ENCODE results near the gene UNC5CL.
"Not testable (repeated sequence)": the region's sequence is repeated elsewhere in the genome, so short reads cannot be mapped to it uniquely, and the experiment has no call there.

The UNC5CL gene

DNA sequence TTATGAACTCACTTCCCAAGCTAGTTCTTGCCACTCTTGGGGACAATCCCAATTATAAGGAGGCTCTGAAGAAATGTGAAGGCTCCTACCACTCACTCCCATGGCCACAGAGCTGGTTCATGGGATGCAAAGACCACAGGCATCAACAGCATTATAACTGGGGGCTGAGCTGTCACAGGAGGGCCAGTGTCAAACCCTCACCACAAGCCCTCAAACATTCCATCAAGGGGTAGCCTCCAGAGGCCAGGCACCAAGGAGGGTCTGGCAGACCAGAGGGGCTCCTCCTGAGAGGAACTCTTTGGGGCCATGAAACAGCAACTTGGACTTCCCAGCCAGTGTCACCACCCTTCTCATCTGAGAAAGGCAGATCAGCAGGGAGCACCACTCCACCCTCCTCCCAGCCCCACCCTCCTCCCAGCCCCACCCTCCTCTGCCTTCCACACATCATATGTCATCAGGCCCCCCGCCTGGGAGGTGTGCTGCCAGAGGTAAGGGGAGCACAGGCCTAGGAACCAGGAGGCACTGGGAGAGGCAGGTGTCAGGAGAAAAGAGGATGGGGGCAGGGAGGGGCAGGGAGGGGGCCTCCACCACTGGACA is 2.0 kb upstream of the UNC5CL start:
- DNase-seq (ENCODE audit: extremely low read depth in 1 of 2, low read depth in 1 of 2): no peak

DNA sequence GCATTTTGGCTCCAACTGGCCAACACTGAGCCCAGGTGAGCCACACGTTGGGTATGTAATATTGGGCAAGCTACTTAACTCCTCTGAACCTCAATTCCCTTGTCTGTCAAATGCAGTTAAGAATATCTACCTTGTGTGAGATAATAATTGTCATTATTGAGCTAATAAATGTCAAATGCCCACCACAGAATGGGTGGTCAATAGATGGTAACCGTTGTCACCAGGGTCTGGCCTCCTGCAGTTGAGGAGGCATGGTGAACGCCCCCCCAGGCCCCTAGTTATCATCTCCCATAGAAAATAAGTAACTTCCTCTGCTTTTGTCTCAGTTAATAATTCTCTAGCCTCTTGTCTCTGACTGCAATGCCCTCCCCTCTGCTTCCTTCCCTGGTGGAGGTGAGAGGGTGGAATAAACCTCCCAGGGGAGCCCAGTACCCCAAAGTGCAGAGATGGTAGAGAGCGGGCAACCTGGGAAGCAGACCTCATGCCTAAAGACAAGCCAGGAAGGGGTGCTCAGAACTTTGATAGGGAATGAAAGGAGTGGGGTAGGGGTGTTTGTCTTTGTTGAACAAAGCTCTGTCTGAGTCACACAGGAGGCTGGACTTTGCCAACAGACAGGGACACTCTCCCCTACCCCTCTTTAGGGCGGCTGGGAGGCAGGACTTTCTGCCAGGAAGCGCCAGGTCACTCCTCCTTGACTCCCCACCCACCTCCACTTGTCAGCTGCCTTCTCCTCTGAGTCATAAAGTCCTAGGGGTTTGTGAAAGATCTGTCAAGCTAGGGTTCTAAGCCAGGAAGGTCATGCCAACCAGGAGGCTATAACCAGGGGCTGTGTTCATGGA is 1.3 kb upstream of the UNC5CL start:
- peak in 1 of 2 donors; percentile 5 for DNase-seq (ENCODE audit: extremely low read depth in 1 of 2, low read depth in 1 of 2)

DNA sequence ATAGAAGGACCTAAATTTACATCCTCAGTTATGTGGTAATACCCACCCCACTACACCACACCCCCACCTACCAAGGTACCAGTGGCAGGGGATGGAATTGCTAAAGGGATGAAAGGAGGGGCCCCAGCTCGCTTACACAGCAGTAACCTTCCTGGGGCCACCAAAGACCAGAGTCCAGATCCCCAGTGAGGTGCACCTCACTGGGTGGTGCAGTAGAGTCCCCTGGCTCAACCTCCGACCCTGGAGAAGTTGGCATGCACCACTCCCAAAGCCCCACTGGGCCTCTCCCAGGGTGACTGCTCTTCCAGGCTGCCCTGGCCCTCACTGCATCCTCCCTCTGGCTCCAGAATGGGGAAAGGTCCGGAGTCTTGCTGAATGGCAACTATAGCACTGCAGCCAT is 816 bp downstream of the UNC5CL start:
- no peak for DNase-seq (ENCODE audit: extremely low read depth in 1 of 2, low read depth in 1 of 2)

DNA sequence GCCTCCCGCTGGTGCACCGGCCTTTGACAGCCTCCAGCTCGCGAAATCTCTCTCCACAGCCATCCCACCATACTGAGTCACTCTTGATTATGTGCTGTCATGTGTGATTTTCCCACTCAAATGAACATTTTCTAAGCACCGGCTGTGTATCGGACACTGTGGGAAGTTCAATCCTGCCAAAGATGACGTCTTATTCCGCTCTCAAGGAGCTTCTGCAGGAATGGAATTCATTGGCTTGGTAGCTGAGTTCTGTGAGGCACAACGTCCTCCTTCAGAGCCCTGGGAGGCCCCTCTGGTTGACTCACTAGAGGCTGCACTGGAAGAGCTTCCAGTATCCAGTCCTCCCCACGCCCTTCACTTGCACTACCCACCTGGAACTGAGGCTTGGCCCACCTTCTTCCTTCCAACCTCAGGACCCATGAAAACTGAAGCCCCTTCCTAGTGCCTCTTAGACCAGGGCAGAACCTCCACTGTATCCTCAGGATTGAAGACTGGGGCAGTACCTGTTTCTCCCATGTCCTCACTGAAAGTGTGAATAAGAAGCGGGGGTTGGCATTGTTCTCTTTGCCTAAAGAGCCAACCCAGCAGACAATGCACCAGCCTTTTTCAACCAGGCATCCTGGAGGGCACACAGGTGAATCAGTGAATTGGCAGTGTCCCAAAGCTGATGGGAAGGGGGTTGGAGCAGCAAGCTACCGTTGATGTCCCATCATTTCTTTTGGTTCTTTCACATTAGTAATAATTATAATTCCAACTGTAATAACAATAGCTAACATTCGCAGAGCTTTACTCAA is 1.7 kb downstream of the UNC5CL start:
- no peak for DNase-seq (ENCODE audit: extremely low read depth in 1 of 2, low read depth in 1 of 2)

DNA sequence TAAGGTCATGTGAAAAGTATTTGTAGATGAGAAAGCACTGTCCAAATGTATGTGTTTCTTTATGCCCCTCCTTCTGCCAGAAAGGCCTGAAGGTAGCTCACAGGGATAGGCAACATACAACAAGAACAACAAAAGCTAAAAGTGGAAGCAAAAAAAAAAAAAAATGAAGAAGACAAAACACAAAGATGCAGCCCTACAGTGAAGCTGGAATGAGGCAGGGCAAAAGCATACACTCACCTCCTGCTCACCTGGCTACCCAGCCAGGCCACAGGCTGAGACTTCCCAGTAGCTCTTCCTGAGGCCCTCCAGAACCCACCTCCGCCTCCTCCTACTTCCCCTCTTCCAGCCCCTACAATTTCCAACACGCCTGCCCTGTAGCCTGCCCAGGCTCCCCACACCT is 2.4 kb downstream of the UNC5CL start:
- DNase-seq (ENCODE audit: extremely low read depth in 1 of 2, low read depth in 1 of 2): no peak

DNA sequence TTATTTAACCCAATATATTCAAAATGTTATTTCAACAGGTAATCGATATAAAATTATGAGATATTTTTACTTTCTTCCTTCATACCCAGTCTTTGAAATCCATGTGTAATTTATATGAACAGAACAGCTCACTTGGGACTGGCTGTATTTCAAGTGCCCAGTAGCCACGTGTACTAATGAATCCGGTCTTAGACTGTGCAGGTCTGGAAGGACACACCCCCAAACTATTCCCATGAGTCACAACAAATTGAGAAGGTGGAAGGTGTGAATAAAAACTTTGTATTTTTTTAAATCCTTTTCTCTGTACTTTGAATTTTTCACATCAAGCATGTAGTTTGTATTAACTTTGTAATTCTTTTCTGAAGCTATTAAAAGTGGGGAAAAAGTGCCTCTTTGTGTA is 2.8 kb downstream of the UNC5CL start:
- DNase-seq (ENCODE audit: extremely low read depth in 1 of 2, low read depth in 1 of 2): no peak

DNA sequence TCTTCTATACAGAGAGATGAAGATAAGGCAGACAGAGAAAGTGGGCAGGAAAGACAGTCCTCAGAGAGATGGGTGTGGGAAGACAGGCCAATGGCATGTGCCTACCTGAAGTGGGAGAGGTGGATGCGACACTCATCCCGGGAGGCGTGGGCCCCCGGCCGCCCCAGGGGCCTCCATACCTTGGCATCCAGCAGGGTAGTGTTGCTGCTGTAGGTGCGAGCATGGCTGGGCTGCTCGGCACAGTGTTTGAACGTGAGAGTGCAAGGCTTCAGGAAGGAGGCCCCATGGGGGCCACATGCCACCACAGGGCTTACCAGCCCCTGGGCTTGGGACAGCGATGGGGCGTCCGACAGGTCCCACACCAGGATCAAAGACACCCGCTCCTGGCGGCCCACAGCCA is 5.2 kb downstream of the UNC5CL start:
- no peak for DNase-seq (ENCODE audit: extremely low read depth in 1 of 2, low read depth in 1 of 2)

DNA sequence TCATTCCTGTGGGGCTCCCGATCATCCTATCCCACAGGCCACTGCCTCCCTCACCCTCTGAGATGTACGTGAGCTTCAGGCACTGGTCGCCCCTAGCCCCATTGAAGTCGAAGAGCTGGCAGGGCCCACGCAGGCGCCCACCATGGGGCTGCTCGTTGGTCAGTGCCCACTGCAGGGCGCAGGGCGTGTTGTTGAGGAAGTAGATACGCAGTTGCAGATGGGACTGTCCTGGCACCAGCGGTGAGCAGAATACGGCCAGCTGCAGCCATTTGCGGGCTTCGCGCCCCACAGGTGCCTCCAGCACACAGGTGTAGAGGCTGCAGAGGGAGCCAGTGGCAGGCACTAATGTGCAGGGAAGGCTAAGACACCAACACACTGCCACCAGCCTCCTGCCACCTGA is 6.2 kb downstream of the UNC5CL start:
- no peak for DNase-seq (ENCODE audit: extremely low read depth in 1 of 2, low read depth in 1 of 2)

DNA sequence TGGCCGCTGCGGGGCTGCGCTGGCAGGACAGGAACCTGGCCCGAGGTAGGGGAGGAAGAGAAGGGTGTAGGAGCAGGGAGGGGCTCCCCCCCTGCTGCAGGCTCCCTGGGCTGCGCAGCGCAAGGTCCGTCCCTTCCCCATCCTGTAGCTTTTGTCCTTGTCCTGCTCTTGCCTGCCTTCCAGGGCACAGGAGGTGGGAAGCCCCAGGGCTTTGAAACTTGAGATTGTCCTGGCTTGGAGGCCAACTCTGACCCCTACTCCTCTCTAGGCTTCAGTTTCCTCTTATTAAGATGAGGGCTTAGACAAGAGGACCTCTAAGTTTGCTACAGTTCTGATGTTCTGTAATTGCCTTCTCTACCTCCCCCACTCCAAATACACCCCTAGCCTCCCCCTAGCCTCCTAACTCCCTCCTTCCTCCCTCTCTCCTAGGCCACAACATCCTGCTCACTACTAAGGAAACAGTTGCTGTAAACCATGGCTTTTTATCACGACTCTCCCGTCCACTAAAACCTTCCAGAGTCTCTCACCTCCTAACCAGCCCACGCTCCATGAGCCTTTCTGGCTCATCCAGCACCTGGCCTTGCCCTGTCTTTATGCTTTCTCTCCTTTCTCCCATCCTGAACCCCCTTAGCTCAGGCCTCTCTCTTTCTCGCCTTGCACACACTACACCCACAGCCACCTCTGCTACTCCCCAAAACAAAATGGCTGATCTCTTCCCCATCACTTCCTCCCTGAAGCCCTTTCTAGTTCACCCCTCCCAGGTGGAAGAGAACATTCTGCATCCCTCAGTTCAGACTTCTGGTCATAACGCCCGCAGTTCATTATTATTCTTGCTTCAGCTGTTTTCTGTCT is 10.2 kb downstream of the UNC5CL start:
- no peak for DNase-seq (ENCODE audit: extremely low read depth in 1 of 2, low read depth in 1 of 2)

DNA sequence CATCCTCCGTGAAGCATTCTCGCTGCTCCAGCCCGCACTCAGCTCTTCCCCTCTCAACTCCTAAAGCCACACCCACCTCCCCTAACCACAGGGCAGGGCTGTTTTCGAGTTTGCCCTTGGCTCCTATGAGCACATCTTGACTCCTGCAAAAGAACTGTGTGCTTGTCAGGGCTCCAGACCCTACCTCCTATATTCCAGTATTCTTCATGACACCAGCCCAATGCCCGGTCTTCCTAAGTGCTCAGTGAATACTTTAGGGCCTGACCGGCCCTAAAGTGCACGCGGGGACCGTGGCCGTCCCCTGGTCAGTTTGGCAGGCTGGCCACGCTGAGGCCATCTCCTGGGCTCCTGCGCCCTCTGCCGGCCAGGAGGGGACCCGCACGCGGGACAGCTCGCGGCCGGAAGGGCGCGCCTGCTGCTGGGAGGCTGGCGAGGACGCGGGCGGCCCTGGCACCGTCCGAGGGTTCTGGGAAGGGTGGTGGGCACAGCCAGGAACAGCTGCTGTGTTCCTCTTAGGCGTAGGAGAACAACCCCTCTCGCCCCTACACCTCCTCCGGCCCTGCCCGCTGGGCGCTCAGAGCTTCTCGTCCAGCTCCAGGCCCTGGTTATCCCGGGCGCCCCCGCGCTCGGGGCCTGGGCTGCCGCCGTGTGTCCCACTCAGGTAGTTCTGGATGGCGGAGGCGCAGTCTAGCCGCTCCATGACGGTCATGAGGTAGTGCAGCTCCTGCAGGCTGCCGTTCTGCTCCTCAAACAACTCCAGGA is 11.0 kb downstream of the UNC5CL start:
- peak; percentile 44 to 47 for DNase-seq (ENCODE audit: extremely low read depth in 1 of 2, low read depth in 1 of 2)

DNA sequence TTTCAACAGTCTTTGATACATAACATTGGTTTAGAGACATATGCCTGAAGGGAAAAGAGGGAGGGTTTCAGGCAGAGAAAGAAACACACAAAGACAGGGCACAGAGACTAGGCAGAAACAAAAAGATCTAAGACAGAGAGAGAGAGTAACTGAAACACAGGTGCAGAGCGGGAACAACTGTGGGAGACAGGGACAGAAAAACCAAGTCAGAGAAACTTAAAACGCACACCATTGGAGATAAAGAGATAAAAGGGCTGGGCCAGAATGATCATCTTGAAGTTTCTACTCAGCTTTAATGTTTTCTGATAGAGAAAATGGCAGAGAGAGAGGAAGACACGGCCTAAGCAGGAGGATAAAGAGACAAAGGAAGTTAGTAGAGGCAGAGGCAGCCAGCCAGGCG is 11.8 kb downstream of the UNC5CL start:
- no peak for DNase-seq (ENCODE audit: extremely low read depth in 1 of 2, low read depth in 1 of 2)

DNA sequence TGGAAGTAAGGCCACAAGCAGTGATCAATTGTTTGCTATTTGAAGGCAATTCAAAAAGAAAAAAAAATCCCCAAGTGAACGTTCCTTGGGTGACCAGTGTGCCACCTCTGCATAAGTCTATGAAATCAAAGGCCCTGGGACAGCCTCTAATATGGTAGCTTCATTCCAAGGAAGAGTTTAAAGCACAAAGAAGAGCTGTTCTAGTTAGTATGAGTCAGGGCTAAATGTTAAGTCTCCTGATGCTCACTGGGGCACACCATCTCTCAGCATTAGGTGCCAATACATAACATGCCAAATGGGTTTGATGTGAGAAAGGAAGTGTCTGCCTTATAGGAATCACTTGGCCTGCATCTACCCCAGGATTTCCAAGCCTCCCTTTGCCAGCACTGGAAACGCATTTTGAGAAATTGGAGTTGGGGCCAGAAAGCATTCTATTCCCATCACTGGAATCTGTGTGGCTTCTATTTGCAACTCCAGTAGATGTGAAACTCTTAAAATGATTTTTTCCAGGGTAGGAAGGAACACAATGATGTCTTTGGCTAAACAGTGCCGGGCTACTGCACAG is 13.0 kb downstream of the UNC5CL start:
- no peak for DNase-seq (ENCODE audit: extremely low read depth in 1 of 2, low read depth in 1 of 2)

DNA sequence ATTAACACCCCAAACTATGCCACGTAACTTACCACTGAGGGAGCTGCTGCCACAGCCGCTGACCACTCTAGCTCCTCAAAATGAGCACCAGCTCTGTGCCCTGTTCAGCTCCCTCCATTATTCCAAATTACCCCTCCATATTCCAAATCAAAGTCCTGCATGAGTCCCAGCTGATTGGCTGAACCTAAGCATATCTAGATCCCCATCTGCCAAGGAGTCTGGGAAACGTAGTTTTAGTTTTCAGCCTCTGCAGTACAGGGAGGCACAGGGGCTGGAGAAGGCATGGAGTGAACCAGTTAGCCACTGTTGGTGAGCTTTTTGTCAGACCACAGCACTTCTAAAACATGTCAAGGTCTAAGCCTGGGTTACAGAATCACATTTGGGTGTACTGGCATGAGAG is 15.9 kb downstream of the UNC5CL start:
- no peak for DNase-seq (ENCODE audit: extremely low read depth in 1 of 2, low read depth in 1 of 2)

DNA sequence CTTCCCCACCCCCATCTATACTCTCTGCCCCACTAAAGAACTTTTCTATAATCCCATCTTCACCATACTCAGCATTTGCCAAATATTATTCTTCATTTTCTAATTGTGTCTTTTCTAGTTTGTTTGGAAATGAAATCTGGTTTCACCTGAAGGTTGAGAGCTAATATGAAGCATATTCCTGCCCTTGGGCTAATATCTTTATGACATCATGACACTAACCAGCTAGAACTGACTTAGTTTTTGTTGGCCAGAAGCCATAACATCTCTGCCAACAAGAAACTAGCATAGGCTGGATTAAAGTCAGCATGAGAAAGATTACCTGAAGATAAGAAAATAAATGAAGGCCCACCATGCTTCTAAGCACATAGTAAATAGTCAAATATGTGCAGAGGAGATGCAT is 16.7 kb downstream of the UNC5CL start:
- DNase-seq (ENCODE audit: extremely low read depth in 1 of 2, low read depth in 1 of 2): no peak

DNA sequence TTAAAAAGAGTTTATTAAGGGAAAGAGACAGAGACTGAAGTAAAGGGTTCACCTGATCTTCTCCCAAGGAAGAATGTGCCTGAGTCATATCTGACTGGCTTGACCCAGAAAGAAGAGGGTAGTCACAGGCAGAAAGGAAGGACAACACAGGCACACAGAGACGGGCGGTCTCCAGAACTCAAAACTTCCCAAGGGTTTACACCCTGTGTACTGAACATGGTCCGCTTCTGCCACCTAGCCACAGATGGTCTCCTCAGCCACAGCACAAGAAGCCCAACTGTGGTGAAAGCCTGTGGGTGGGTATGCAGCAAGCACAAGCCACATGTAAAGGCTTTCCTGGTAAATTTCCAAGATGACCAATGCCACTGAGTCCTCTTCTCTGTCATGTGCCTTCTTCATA is 17.2 kb downstream of the UNC5CL start:
- DNase-seq (ENCODE audit: extremely low read depth in 1 of 2, low read depth in 1 of 2): no peak

DNA sequence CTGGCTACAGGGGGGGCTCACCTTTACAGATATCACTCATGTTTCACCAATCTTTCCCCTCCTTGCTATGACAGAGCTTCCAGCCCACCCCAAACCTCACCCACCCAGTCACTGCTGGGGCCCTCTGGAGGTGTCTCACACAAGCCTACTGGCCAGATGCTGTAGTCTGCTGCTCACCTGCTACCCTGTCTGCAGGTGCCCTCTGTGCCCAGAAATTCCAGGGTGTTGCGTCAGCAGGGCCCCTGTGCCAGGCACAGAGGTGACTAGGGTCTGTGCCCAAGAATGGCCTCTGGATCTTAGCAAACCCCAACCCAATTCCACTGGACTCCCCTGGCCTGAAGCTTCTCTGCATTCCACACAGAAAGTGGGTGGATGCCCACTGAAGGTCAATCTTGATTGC is 21.4 kb downstream of the UNC5CL start:
- no peak for DNase-seq (ENCODE audit: extremely low read depth in 1 of 2, low read depth in 1 of 2)

DNA sequence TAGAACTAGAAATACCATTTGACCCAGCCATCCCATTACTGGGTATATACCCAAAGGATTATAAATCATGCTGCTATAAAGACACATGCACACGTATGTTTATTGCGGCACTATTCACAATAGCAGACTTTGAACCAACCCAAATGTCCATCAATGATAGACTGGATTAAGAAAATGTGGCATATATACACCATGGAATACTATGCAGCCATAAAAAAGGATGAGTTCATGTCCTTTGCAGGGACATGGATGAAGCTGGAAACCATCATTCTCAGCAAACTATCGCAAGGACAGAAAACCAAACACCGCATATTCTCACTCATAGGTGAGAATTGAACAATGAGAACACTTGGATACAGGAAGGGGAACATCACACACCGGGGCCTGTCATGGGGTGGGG is 23.2 kb downstream of the UNC5CL start:
- not testable (repeated sequence) for DNase-seq (ENCODE audit: extremely low read depth in 1 of 2, low read depth in 1 of 2)

DNA sequence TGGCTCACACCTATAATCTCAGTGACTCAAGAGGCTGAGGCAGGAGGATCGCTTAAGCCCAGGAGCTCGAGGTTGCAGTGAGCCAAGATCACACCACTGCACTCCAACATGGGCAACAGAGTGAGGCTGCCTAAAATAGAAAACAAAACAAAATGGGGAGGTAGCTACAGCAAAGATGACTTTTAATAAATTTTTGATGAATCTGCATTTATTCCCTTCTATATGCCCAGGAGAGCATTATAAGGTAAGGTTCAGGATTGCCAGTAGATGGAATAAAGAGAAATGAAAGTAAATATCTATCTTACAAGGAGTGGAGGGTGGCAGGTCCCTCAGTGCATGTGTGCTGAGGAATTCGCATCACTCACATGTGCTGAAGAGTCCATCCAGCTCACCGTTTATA is 24.2 kb downstream of the UNC5CL start:
- no peak for DNase-seq (ENCODE audit: extremely low read depth in 1 of 2, low read depth in 1 of 2)

DNA sequence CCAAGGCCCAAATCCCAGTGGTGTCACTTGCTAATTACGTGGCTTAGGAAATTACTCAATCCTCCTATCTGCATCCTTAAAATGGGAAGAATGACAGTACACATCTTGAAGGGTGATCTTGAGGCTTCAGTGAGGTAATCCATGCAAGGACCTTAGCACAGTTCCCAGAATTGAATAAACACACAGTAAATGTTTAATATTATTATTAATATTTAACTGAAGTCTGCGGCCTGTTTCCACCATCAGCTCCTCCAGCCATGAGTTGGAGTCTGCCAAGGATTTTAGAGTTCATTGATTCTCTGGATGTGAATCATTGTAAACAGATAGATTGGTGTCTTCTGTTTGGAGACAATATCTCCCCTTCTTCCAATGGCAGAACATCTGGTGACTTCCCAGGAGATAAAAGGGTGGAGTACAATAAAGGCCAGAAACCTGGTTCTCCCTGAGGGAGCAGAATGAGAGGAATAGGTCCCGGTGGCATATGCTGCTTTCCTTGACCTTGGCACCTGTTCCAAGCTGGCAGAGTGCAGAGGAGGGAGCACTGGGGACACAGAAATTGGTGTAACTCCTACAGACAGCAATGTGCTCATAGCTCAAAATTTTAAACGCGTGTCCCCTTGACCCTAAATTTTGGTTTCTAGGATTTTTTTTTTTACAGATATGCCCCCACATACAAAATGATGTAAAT is 25.4 kb downstream of the UNC5CL start:
- DNase-seq (ENCODE audit: extremely low read depth in 1 of 2, low read depth in 1 of 2): no peak

All from stimulated activated CD8-positive, alpha-beta memory T cell treated with anti-CD3 and anti-CD28 coated beads, Interleukin-7, amount 100 ng/mL, for 48 hours (primary cell).